Lung (tissue), 12 donors: ENCODE measurements around the gene HOXC9. TPM values are rescaled to one million over a fixed set of nuclear protein-coding genes. Genes with fewer than 3 reads are reported as not detected.

Source experiments
- ATAC-seq: fragments of 200-7000 bp; cut with Tn5 transposase; one replicate; pipeline ENCODE4 v1.9.1; 2020; ENCODE audit warnings: moderate number of reproducible peaks; ENCODE audit not compliant: insufficient read depth, low FRiP score
- DNase-seq, 3 donors: peaks; one replicate each; pipeline ENCODE4 v3.0.0-alpha.2; 2013 to 2017
- H3K27ac ChIP-seq, 2 donors: one replicate each; pipeline ENCODE4 v1.5.1; 2013; ENCODE audit warnings: mild to moderate bottlenecking in 2 of 2, moderate library complexity in 2 of 2, control low read depth in 1 of 2, inconsistent platforms in 1 of 2, low read depth in 1 of 2, low read length in 1 of 2
- H3K27me3 ChIP-seq, 3 donors: one replicate each; pipeline ENCODE4 v1.5.1; 2013; ENCODE audit warnings: low read length in 2 of 3; ENCODE audit not compliant: control insufficient read depth in 3 of 3, insufficient read depth in 3 of 3
- H3K36me3 ChIP-seq, 4 donors: one replicate each; pipeline ENCODE4 v1.5.1; 2013; ENCODE audit warnings: low read length in 4 of 4, mild to moderate bottlenecking in 1 of 4, moderate library complexity in 1 of 4; ENCODE audit not compliant: control insufficient read depth in 4 of 4, insufficient read depth in 4 of 4
- H3K4me1 ChIP-seq, 5 donors: one replicate each; pipeline ENCODE4 v1.5.1; 2013; ENCODE audit warnings: low read length in 5 of 5, mild to moderate bottlenecking in 2 of 5, moderate library complexity in 1 of 5; ENCODE audit not compliant: control insufficient read depth in 5 of 5, insufficient read depth in 5 of 5
- H3K4me3 ChIP-seq: one replicate; pipeline ENCODE4 v1.5.1; 2013; ENCODE audit warnings: mild to moderate bottlenecking, control low read depth, moderate library complexity
- H3K9ac ChIP-seq, 2 donors: one replicate each; pipeline ENCODE4 v1.5.1; 2013; ENCODE audit warnings: low read length in 2 of 2, control low read depth in 1 of 2; ENCODE audit not compliant: insufficient read depth in 1 of 2
- H3K9me3 ChIP-seq, 4 donors: one replicate each; pipeline ENCODE4 v1.5.1; 2013; ENCODE audit warnings: low read length in 3 of 4, mild to moderate bottlenecking in 1 of 4, moderate library complexity in 1 of 4; ENCODE audit not compliant: control insufficient read depth in 4 of 4, insufficient read depth in 3 of 4
- CTCF ChIP-seq: IDR thresholded peaks from 2 replicates; pipeline ENCODE4 v1.5.1; 2012; ENCODE audit warnings: mild to moderate bottlenecking; ENCODE audit errors: control extremely low read depth, extremely low read depth
- WGBS, 2 donors: extraction: QIAGEN DNeasy Blood & Tissue Kit; methylation state at CpG; one replicate each; pipeline ENCODE4 v1.1.7; 2013; 5-methylcytosine and 5-hydroxymethylcytosine counted together
- polyA plus RNA-seq, 2 donors: library from polyadenylated mRNA; stranded (reverse); fragments of 200-250 nt; gene quantifications; one replicate each; pipeline ENCODE4 v1.2.1, GENCODE V29; 2013
- total RNA-seq, 2 donors: library from RNA; depleted of rRNA in 1 of 2; stranded (reverse); fragments of >200 nt in 1 of 2; gene quantifications; one replicate each; pipeline ENCODE4 v1.2.1, GENCODE V29; 2014 to 2021
- donor health status: control.
- donor health status: control.
- donor health status: Bipolar disorder and iron deficiency.
- donor health status: healthy.
- donor health status: DM: yes; HTN: yes; CAD: no.

The HOXC9 gene
- total and polyA plus RNA-seq, 4 donors: 0.08 to 0.18 TPM; not detected in 2

DNA sequence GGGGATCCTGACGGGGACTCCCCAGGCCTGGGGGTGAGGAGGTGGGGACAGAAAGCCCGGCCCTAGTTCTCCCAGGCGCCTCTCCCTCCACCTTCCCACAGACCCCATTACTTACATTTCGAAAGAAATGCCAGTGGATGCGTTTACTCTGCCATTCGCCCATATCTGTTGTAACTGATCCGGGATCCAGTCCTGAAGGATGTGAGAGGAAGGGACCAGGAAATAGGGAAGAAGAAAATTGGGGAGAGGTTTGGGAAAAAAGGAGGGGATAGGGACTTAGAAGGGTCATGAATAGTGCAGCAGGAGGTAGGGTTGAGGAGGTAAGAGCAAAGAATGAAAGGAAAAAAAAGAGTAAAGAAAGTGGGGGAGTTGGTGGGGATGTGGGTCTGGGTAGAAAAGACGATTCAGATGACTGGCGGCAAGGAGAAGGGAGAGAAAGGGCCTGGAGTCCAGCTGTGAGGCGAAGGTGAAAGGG is 44.1 kb upstream of the HOXC9 start:
- 8 to 11% methylated on average over 10 of the region's 10 CpGs for WGBS, 2 donors
- peaks cover 0 to 2% (median 0%) of the 10 kb centered on the region in 5 donors for H3K4me1 ChIP-seq
- no peak for DNase-seq
- no peak overlapping the region for H3K4me3 ChIP-seq
- no peak for TF ChIP-seq CTCF
- H3K36me3 ChIP-seq: no peaks in the 10 kb centered on the region
- ATAC-seq: no peak
- H3K9me3 ChIP-seq: peaks cover 0 to 12% (median 0%) of the 10 kb centered on the region in 4 donors
- no peak overlapping the region for H3K9ac ChIP-seq
- H3K27ac ChIP-seq: no peak overlapping the region
- H3K27me3 ChIP-seq: peaks cover 18 to 97% (median 96%) of the 10 kb centered on the region in 3 donors

- peaks cover 0 to 12% (median 0%) of the 10 kb centered on the region in 4 donors for H3K9me3 ChIP-seq
- H3K4me3 ChIP-seq: no peak overlapping the region
- H3K4me1 ChIP-seq: peaks cover 0 to 6% (median 0%) of the 10 kb centered on the region in 5 donors
- H3K9ac ChIP-seq: no peak overlapping the region
- ATAC-seq (no peak), DNase-seq (no peak)
- no peak overlapping the region for H3K27ac ChIP-seq
- WGBS, 2 donors: 6 to 8% methylated on average over 25 of the region's 25 CpGs
- H3K27me3 ChIP-seq: peaks cover 16 to 96% (median 94%) of the 10 kb centered on the region in 3 donors
- no peak for TF ChIP-seq CTCF
- H3K36me3 ChIP-seq: no peaks in the 10 kb centered on the region
Observed at GRCh38 chr12:53956251-53956887, 43.6 kb upstream of the HOXC9 start.

- Histone ChIP-seq H3K9ac (no peak overlapping the region), H3K4me3 (no peak overlapping the region), H3K27ac (no peak overlapping the region), H3K9me3 (peaks cover 0 to 15% (median 0%) of the 10 kb centered on the region in 4 donors), H3K4me1 (peaks cover 0 to 9% (median 0%) of the 10 kb centered on the region in 5 donors), H3K27me3 (peaks cover 16 to 97% (median 93%) of the 10 kb centered on the region in 3 donors), H3K36me3 (no peaks in the 10 kb centered on the region)
- 8 to 10% methylated on average over 11 of the region's 11 CpGs for WGBS, 2 donors
- ATAC-seq (no peak), DNase-seq (no peak)
- no peak for TF ChIP-seq CTCF
Observed at GRCh38 chr12:53956914-53957536, 42.9 kb upstream of the HOXC9 start.
